HepG2 (cell line): ENCODE data around the gene BAHCC1. TPM values are rescaled to one million over a fixed set of nuclear protein-coding genes. Genes with fewer than 3 reads are reported as not detected.

Experiments used
- ARID2 ChIP-seq: sonication (generic); formaldehyde crosslinking; IDR thresholded peaks from 2 replicates; pipeline ENCODE4 v1.8.1; 2022; ENCODE audit warnings: mild to moderate bottlenecking, missing genetic modification reagents, borderline replicate concordance
- ARNT2 ChIP-seq: sonication (generic); formaldehyde crosslinking; IDR thresholded peaks from 2 replicates; pipeline ENCODE4 v1.8.0; 2022; ENCODE audit warnings: mild to moderate bottlenecking, low read depth, missing genetic modification reagents, moderate library complexity
- BRF2 ChIP-seq: sonication (generic); formaldehyde crosslinking; IDR thresholded peaks from 2 replicates; pipeline ENCODE4 v1.8.1; 2022; ENCODE audit warnings: mild to moderate bottlenecking, missing genetic modification reagents
- CHD4 ChIP-seq: fragments of 200-600 bp; sonication (generic); IDR thresholded peaks from 2 replicates; pipeline ENCODE4 v1.7.0; 2017; ENCODE audit warnings: mild to moderate bottlenecking, low read length, borderline replicate concordance
- FIP1L1 ChIP-seq: fragments of 200-400 bp; formaldehyde crosslinking; IDR thresholded peaks from 2 replicates; pipeline ENCODE4 v1.6.1; 2018; ENCODE audit warnings: low read depth, mild to moderate bottlenecking, low read length, moderate library complexity, borderline replicate concordance; ENCODE audit not compliant: insufficient read depth
- FOXA3 ChIP-seq: IDR thresholded peaks from 2 replicates; pipeline ENCODE4 v1.6.1; 2016; ENCODE audit warnings: missing genetic modification reagents, missing compliant biosample characterization
- KDM2A ChIP-seq: sonication (generic); formaldehyde crosslinking; IDR thresholded peaks from 2 replicates; pipeline ENCODE4 v1.4.0; 2020; ENCODE audit warnings: low read depth, missing genetic modification reagents, borderline replicate concordance
- LCORL ChIP-seq, 2 experiments: fragments of 450-650 bp in 1 of 2; sonication (generic) in 1 of 2; formaldehyde crosslinking in 1 of 2; IDR thresholded peaks; 2 replicates each; pipeline versions ENCODE4 v1.5.0 to v1.6.1; 2017 to 2020; ENCODE audit warnings: antibody characterized with exemption in 1 of 2, missing genetic modification reagents in 1 of 2
- MXI1 ChIP-seq: IDR thresholded peaks from 3 replicates; pipeline ENCODE4 v1.6.1; 2012; ENCODE audit warnings: low read depth, low read length, inconsistent platforms, borderline replicate concordance
- NCOR1 ChIP-seq: fragments of 200-600 bp; sonication (generic); IDR thresholded peaks from 2 replicates; pipeline ENCODE4 v1.7.0; 2017; ENCODE audit warnings: antibody characterized with exemption, low read length, borderline replicate concordance
- PITX1 ChIP-seq: sonication (generic); formaldehyde crosslinking; IDR thresholded peaks from 2 replicates; pipeline ENCODE4 v1.5.1; 2020; ENCODE audit warnings: mild to moderate bottlenecking, missing genetic modification reagents
- POGK ChIP-seq: sonication (generic); formaldehyde crosslinking; conservative IDR thresholded peaks from 2 replicates; pipeline ENCODE4 v1.8.0; 2022; ENCODE audit warnings: mild to moderate bottlenecking, moderate library complexity, missing genetic modification reagents
- RFX1 ChIP-seq: fragments of 450-650 bp; IDR thresholded peaks from 2 replicates; pipeline ENCODE4 v1.6.1; 2017
- SIN3A ChIP-seq: IDR thresholded peaks from 2 replicates; pipeline ENCODE4 v1.6.1; 2011; ENCODE audit warnings: low read depth, mild to moderate bottlenecking, control low read depth, low read length, borderline replicate concordance
- SMAD1 ChIP-seq: sonication (generic); formaldehyde crosslinking; IDR thresholded peaks from 2 replicates; pipeline ENCODE4 v1.4.0; 2020; ENCODE audit warnings: missing genetic modification reagents, low read depth, mild to moderate bottlenecking, borderline replicate concordance
- SUZ12 ChIP-seq: fragments of 150-350 bp; IDR thresholded peaks from 2 replicates; pipeline ENCODE4 v1.6.1; 2014; ENCODE audit warnings: low read depth, low read length
- THYN1 ChIP-seq: sonication (generic); formaldehyde crosslinking; IDR thresholded peaks from 2 replicates; pipeline ENCODE4 v1.8.1; 2023; ENCODE audit warnings: low read depth, mild to moderate bottlenecking, moderate library complexity, missing genetic modification reagents, borderline replicate concordance
- ZNF274 ChIP-seq: sonication (generic); formaldehyde crosslinking; IDR thresholded peaks from 2 replicates; pipeline ENCODE4 v1.5.1; 2020; ENCODE audit warnings: mild to moderate bottlenecking, missing genetic modification reagents
- ZNF382 ChIP-seq: sonication (generic); formaldehyde crosslinking; IDR thresholded peaks from 2 replicates; pipeline ENCODE4 v1.5.0; 2020; ENCODE audit warnings: missing genetic modification reagents, mild to moderate bottlenecking, borderline replicate concordance
- ZNF432 ChIP-seq: sonication (generic); formaldehyde crosslinking; IDR thresholded peaks from 2 replicates; pipeline ENCODE4 v1.5.0; 2020; ENCODE audit warnings: missing genetic modification reagents, mild to moderate bottlenecking, borderline replicate concordance
- ZNF44 ChIP-seq: sonication (generic); formaldehyde crosslinking; IDR thresholded peaks from 2 replicates; pipeline ENCODE4 v1.5.1; 2020; ENCODE audit warnings: mild to moderate bottlenecking, missing genetic modification reagents
- ZNF564 ChIP-seq: sonication (generic); formaldehyde crosslinking; IDR thresholded peaks from 2 replicates; pipeline ENCODE4 v1.8.1; 2023; ENCODE audit warnings: mild to moderate bottlenecking, missing genetic modification reagents
- ZNF616 ChIP-seq: sonication (generic); formaldehyde crosslinking; IDR thresholded peaks from 2 replicates; pipeline ENCODE4 v1.5.0; 2020; ENCODE audit warnings: low read depth, mild to moderate bottlenecking, missing genetic modification reagents
- polyA plus RNA-seq, 8 experiments: library from polyadenylated mRNA; depleted of rRNA in 3 of 8; stranded (reverse) in 7 of 8; unstranded in 1 of 8; fragments of >200 nt; fragmentation: Illumina TruSeq in 4 of 8; extraction: Trizol in 4 of 8; gene quantifications; 2 replicates each; pipeline versions ENCODE4 v1.2.1 to v1.2.3, GENCODE V29; 2011 to 2016; ENCODE audit warnings: low read depth in 4 of 8, missing spikeins in 1 of 8, mixed read lengths in 1 of 8; ENCODE audit not compliant: insufficient read depth in 1 of 8
- total RNA-seq, 5 experiments: library from RNA; depleted of rRNA; stranded (reverse); fragments of >200 nt; fragmentation: Illumina TruSeq; extraction: Trizol; gene quantifications; 2 replicates each; pipeline ENCODE4 v1.2.3, GENCODE V29; 2016; ENCODE audit warnings: low read depth in 1 of 5
- TF ChIP-seq, protein P1 (sequence below), 2 experiments: sonication (generic) in 1 of 2; formaldehyde crosslinking in 1 of 2; IDR thresholded peaks; 2 replicates each; pipeline versions ENCODE4 v1.5.1 to v1.6.1; 2011 to 2020; ENCODE audit warnings: borderline replicate concordance in 1 of 2, low read depth in 1 of 2, low read length in 1 of 2, mild to moderate bottlenecking in 1 of 2, missing genetic modification reagents in 1 of 2, moderate library complexity in 1 of 2

The BAHCC1 gene
- total and polyA plus RNA-seq, 2 of the 13 experiments (the other 11 are each of a cell fraction or from before 2014, with no cell fraction given): 1.4 to 1.7 TPM

DNA sequence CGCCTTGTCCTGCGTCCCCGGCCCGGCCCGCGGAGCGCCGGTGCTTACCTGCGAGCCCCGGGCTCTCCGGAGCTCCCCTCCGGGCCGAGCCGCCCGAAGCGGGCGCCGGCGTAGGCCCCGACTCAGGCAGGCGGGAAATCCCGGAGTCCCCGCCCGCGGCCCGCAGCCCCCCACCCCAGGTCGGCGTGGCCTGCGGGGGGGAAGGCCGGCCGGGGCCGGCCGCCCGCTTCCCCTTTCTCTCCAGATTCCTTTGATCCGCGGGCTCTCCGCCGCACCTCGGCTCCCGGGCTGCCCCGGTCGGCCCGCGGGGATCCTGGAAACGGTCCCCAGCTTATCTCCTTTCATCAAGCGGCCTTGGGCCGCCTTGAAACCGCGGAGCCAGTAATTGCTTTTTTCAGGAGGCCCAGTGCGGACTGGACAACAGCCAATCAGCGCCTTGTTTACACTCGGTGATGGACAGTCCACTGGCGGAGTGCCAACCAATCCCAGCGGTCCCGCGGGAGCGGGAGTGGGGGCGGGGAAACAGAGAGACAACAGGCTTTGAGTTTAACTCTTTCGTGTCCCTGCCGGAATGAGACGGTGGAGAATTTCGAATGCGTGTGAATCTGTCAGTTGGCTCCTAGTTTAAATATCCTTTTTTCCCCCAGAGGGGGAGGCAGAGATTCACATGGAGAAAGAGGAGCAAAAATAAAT, 1.4 kb upstream of the BAHCC1 start (continued):
- TF ChIP-seq ZNF616 (no peak), FIP1L1 (peak; percentile 94; the same call in 1 of the 2 replicates), FOXA3 (CRISPR knock-in tag) (peak; percentile 100), KDM2A (CRISPR knock-in tag) (peak; percentile 94), LCORL (IDR thresholded peaks at IDR 0.05) (peak; percentile 94), LCORL (CRISPR knock-in tag; IDR thresholded peaks at IDR 0.05) (peak; percentile 92), SUZ12 (no peak), THYN1 (CRISPR knock-in tag) (peak; percentile 72; the same call in 1 of the 2 replicates), NCOR1 (peak; percentile 86; the same call in 1 of the 2 replicates), POGK (CRISPR knock-in tag) (peak; percentile 75), ZNF274 (CRISPR knock-in tag) (peak; percentile 84), MXI1 (peak; percentile 78; the same call in 2 of the 3 replicates), ZNF564 (CRISPR knock-in tag) (0 out of 2 replicates have a peak, but pooled peaks have one; percentile 57), ARID2 (CRISPR knock-in tag) (no peak), PITX1 (CRISPR knock-in tag) (peak; percentile 90), SIN3A (peak; percentile 91), SMAD1 (no peak; the same call in 1 of the 2 replicates), BRF2 (peak; percentile 82; the same call in 1 of the 2 replicates), ZNF432 (no peak), ARNT2 (peak; percentile 55; the same call in 1 of the 2 replicates), ZNF44 (CRISPR knock-in tag) (peak; percentile 56; the same call in 1 of the 2 replicates), ZNF382 (CRISPR knock-in tag) (no peak), RFX1 (no peak), CHD4 (peak; percentile 72; the same call in 1 of the 2 replicates)
- TF ChIP-seq, protein P1, sequence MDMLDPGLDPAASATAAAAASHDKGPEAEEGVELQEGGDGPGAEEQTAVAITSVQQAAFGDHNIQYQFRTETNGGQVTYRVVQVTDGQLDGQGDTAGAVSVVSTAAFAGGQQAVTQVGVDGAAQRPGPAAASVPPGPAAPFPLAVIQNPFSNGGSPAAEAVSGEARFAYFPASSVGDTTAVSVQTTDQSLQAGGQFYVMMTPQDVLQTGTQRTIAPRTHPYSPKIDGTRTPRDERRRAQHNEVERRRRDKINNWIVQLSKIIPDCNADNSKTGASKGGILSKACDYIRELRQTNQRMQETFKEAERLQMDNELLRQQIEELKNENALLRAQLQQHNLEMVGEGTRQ (IDR thresholded peaks at IDR 0.05; ENCODE audit: low read depth, low read length): no peak
- TF ChIP-seq, protein P1 (CRISPR knock-in tag; IDR thresholded peaks at IDR 0.05; ENCODE audit: borderline replicate concordance): 0 out of 2 replicates have a peak, but pooled peaks have one; percentile 39
